Liver (tissue), 9 donors: ENCODE measurements around the gene PREX1. TPM values are rescaled to one million over a fixed set of nuclear protein-coding genes. Genes with fewer than 3 reads are reported as not detected.

ENCODE experiments used
- DNase-seq: peaks from one replicate; pipeline ENCODE4 v3.0.0-alpha.2; 2017; ENCODE audit warnings: low spot score
- H3K27ac ChIP-seq, 2 donors: one replicate each; pipeline ENCODE4 v1.7.0; 2013; ENCODE audit warnings: inconsistent platforms in 2 of 2, low read length in 2 of 2, control low read depth in 1 of 2, low read depth in 1 of 2, mild to moderate bottlenecking in 1 of 2
- H3K27me3 ChIP-seq, 4 donors: one replicate each; pipeline versions ENCODE4 v1.6.1 to v1.7.0; 2013; ENCODE audit warnings: low read length in 3 of 4, inconsistent platforms in 1 of 4, mild to moderate bottlenecking in 1 of 4, moderate library complexity in 1 of 4; ENCODE audit not compliant: control insufficient read depth in 4 of 4, insufficient read depth in 4 of 4
- H3K36me3 ChIP-seq, 4 donors: one replicate each; pipeline versions ENCODE4 v1.6.1 to v1.7.0; 2013; ENCODE audit warnings: low read length in 3 of 4, mild to moderate bottlenecking in 3 of 4, low read depth in 1 of 4, moderate library complexity in 1 of 4; ENCODE audit not compliant: control insufficient read depth in 4 of 4, insufficient read depth in 3 of 4
- H3K4me1 ChIP-seq, 4 donors: one replicate each; pipeline versions ENCODE4 v1.6.1 to v1.7.0; 2013; ENCODE audit warnings: low read length in 3 of 4, mild to moderate bottlenecking in 3 of 4, moderate library complexity in 1 of 4; ENCODE audit not compliant: control insufficient read depth in 4 of 4, insufficient read depth in 4 of 4
- H3K4me3 ChIP-seq, 3 donors: one replicate each; pipeline versions ENCODE4 v1.6.1 to v1.7.0; 2013; ENCODE audit warnings: low read length in 3 of 3, control low read depth in 1 of 3, low read depth in 1 of 3, mild to moderate bottlenecking in 1 of 3
- H3K9ac ChIP-seq, 2 donors: one replicate each; pipeline ENCODE4 v1.7.0; 2013; ENCODE audit warnings: low read length in 2 of 2, mild to moderate bottlenecking in 2 of 2, moderate library complexity in 2 of 2, control low read depth in 1 of 2, low read depth in 1 of 2
- H3K9me3 ChIP-seq, 4 donors: one replicate each; pipeline versions ENCODE4 v1.6.1 to v1.7.0; 2013; ENCODE audit warnings: low read length in 3 of 4; ENCODE audit not compliant: control insufficient read depth in 4 of 4
- ATF3 ChIP-seq: IDR thresholded peaks from 2 replicates; pipeline ENCODE4 v1.6.1; 2016; ENCODE audit warnings: antibody characterized with exemption
- CTCF ChIP-seq: fragments of 150-350 bp; IDR thresholded peaks from 2 replicates; pipeline ENCODE4 v1.5.1; 2017; ENCODE audit warnings: improper control_type of control experiment, low read depth, low read length; ENCODE audit not compliant: missing input control
- FOXA1 ChIP-seq: IDR thresholded peaks from 2 replicates; pipeline ENCODE4 v1.6.1; 2016; ENCODE audit warnings: antibody characterized with exemption
- FOXA2 ChIP-seq: IDR thresholded peaks from 2 replicates; pipeline ENCODE4 v1.6.1; 2016; ENCODE audit warnings: antibody characterized with exemption
- GABPA ChIP-seq, 2 donors: IDR thresholded peaks in 1 of 2; conservative IDR thresholded peaks in 1 of 2; 2 replicates each; pipeline ENCODE4 v1.6.1; 2016; ENCODE audit warnings: antibody characterized with exemption in 2 of 2, mild to moderate bottlenecking in 1 of 2, moderate library complexity in 1 of 2
- HNF4A ChIP-seq, 2 donors: conservative IDR thresholded peaks; 2 replicates each; pipeline ENCODE4 v1.6.1; 2016; ENCODE audit warnings: antibody characterized with exemption in 2 of 2, mild to moderate bottlenecking in 2 of 2
- HNF4G ChIP-seq: IDR thresholded peaks from 2 replicates; pipeline ENCODE4 v1.6.1; 2016; ENCODE audit warnings: antibody characterized with exemption
- JUND ChIP-seq, 2 donors: IDR thresholded peaks; 2 replicates each; pipeline ENCODE4 v1.6.1; 2016; ENCODE audit warnings: antibody characterized with exemption in 2 of 2
- MAX ChIP-seq: IDR thresholded peaks from 2 replicates; pipeline ENCODE4 v1.6.1; 2016; ENCODE audit warnings: antibody characterized with exemption
- NR2F2 ChIP-seq: IDR thresholded peaks from 2 replicates; pipeline ENCODE4 v1.6.1; 2016; ENCODE audit warnings: antibody characterized with exemption
- RAD21 ChIP-seq, 2 donors: IDR thresholded peaks; 2 replicates each; pipeline ENCODE4 v1.6.1; 2016; ENCODE audit warnings: antibody characterized with exemption in 2 of 2, mild to moderate bottlenecking in 2 of 2
- REST ChIP-seq: IDR thresholded peaks from 2 replicates; pipeline ENCODE4 v1.6.1; 2016; ENCODE audit warnings: antibody characterized with exemption, mild to moderate bottlenecking
- RXRA ChIP-seq, 2 donors: IDR thresholded peaks; 2 replicates each; pipeline ENCODE4 v1.6.1; 2017 to 2018; ENCODE audit warnings: antibody characterized with exemption in 2 of 2, mild to moderate bottlenecking in 1 of 2
- SP1 ChIP-seq: IDR thresholded peaks from 2 replicates; pipeline ENCODE4 v1.6.1; 2018; ENCODE audit warnings: antibody characterized with exemption, mild to moderate bottlenecking
- TAF1 ChIP-seq: conservative IDR thresholded peaks from 2 replicates; pipeline ENCODE4 v1.6.1; 2016; ENCODE audit warnings: antibody characterized with exemption, mild to moderate bottlenecking
- YY1 ChIP-seq: IDR thresholded peaks from 2 replicates; pipeline ENCODE4 v1.6.1; 2016; ENCODE audit warnings: antibody characterized with exemption, mild to moderate bottlenecking
- ZBTB33 ChIP-seq: IDR thresholded peaks from 2 replicates; pipeline ENCODE4 v1.6.1; 2016; ENCODE audit warnings: antibody characterized with exemption
- WGBS: extraction: QIAGEN DNeasy Blood & Tissue Kit; methylation state at CpG from one replicate; pipeline ENCODE4 v1.1.7; 2013; 5-methylcytosine and 5-hydroxymethylcytosine counted together
- polyA plus RNA-seq, 2 donors: library from polyadenylated mRNA; stranded (reverse) in 1 of 2; unstranded in 1 of 2; fragments of 200-250 nt in 1 of 2; fragments of >200 nt in 1 of 2; fragmentation: Nextera tagmentation in 1 of 2; extraction: Ambion mirVana in 1 of 2; gene quantifications; one replicate each; pipeline versions ENCODE4 v1.2.1 to v1.2.3, GENCODE V29; 2013 to 2015
- total RNA-seq, 2 donors: library from RNA; depleted of rRNA; stranded (reverse); fragments of >200 nt; gene quantifications; one replicate each; pipeline ENCODE4 v1.2.3, GENCODE V29; 2014
- donor health status: healthy.
- donor health status: healthy.
- donor health status: healthy.
- donor health status: healthy.
- donor health status: healthy.

Gene PREX1
- total and polyA plus RNA-seq, 4 donors: 2.2 to 18.0 (median 10.8) TPM

- Histone ChIP-seq H3K36me3 (no peaks in the 10 kb centered on the region), H3K4me1 (peaks cover 0 to 2% (median 0%) of the 10 kb centered on the region in 4 donors), H3K27me3 (no peaks in the 10 kb centered on the region), H3K4me3 (no peak overlapping the region), H3K27ac (no peak overlapping the region), H3K9ac (no peak overlapping the region), H3K9me3 (no peaks in the 10 kb centered on the region)
- WGBS: 91% methylated on average over 6 of the region's 6 CpGs
- DNase-seq: no peak
- no peak for TF ChIP-seq HNF4G
- TF ChIP-seq RAD21 (IDR thresholded peaks at IDR 0.05): no peak
- no peak for TF ChIP-seq GABPA (IDR thresholded peaks at IDR 0.05 in 1 of 2, conservative IDR thresholded peaks at IDR 0.05 in 1 of 2)
- TF ChIP-seq FOXA1: no peak
- no peak for TF ChIP-seq MAX
- TF ChIP-seq FOXA2: no peak
- no peak for TF ChIP-seq ATF3
- no peak for TF ChIP-seq SP1
- TF ChIP-seq JUND (IDR thresholded peaks at IDR 0.05): no peak
- no peak for TF ChIP-seq REST
- TF ChIP-seq RXRA (IDR thresholded peaks at IDR 0.05): no peak
- TF ChIP-seq YY1: no peak
- TF ChIP-seq TAF1: no peak
- no peak for TF ChIP-seq NR2F2
- no peak for TF ChIP-seq HNF4A (conservative IDR thresholded peaks at IDR 0.05)
These were observed 15.4 kb upstream of the PREX1 start for GRCh38 chr20:48843057-48843806.

GRCh38 chr20:48841875-48842529 is 14.2 kb upstream of the PREX1 start:
- TF ChIP-seq GABPA (IDR thresholded peaks at IDR 0.05 in 1 of 2, conservative IDR thresholded peaks at IDR 0.05 in 1 of 2): no peak
- no peak for TF ChIP-seq FOXA2
- TF ChIP-seq HNF4G: no peak
- TF ChIP-seq CTCF: no peak
- TF ChIP-seq NR2F2: no peak
- TF ChIP-seq ATF3: no peak
- TF ChIP-seq FOXA1: no peak
- TF ChIP-seq SP1: no peak
- TF ChIP-seq JUND (IDR thresholded peaks at IDR 0.05): no peak
- TF ChIP-seq ZBTB33: no peak
- TF ChIP-seq HNF4A (conservative IDR thresholded peaks at IDR 0.05): no peak
- no peak for TF ChIP-seq YY1
- TF ChIP-seq REST: no peak
- TF ChIP-seq RXRA (IDR thresholded peaks at IDR 0.05): no peak

More at GRCh38 chr20:48841875-48842529, 14.2 kb upstream of the PREX1 start:
- Histone ChIP-seq H3K36me3 (no peaks in the 10 kb centered on the region), H3K9ac (no peak overlapping the region), H3K9me3 (no peaks in the 10 kb centered on the region), H3K27me3 (no peaks in the 10 kb centered on the region), H3K4me1 (peaks cover 0 to 2% (median 0%) of the 10 kb centered on the region in 4 donors), H3K4me3 (no peak overlapping the region), H3K27ac (no peak overlapping the region)
- 81% methylated on average over 4 of the region's 4 CpGs for WGBS
- DNase-seq: no peak
